Ammon's horn (tissue), 1 donor: ENCODE measurements around the gene MRPL20.
A peak's percentile ranks its signal among the peaks of the same experiment; 100 is the strongest.
"Not testable (repeated sequence)": the region's sequence is repeated elsewhere in the genome, so short reads cannot be mapped to it uniquely, and the experiment has no call there.

Experiments used
- DNase-seq: peaks from one replicate; pipeline ENCODE4 v3.0.0-alpha.2; 2016; ENCODE audit warnings: low spot score

Gene MRPL20

GRCh38 chr1:1406821-1407635 lies at the start of gene MRPL20:
Gene MRPL20, minus strand, starts transcription at chr1:1407293. Its CDS starts 76 bp downstream, at chr1:1407217.
- DNase-seq = peak; percentile 94

GRCh38 chr1:1456683-1457255 lies 49.7 kb upstream of the MRPL20 start:
- DNase-seq = not testable (repeated sequence)

DNA sequence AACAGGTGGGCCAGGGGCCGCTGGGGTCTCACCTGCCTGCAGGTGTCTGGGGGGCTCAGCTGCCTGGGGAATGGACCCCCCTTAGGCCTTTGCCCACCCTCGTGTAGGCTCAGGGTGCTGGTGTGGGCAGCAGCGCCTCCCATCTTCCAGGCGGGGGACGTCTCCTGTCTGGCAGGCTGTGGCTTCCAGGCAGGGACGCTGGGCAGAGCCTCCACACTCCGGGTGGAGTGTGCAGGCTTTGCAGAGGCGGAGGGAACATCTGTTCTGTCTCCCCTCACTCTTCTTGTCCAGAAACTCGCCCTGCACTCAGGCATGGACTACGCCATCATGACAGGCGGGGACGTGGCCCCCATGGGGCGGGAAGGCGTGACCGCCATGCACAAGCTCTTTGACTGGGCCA lies 48.8 kb upstream of the MRPL20 start:
- not testable (repeated sequence) for DNase-seq

GRCh38 chr1:1455366-1455884 lies 48.3 kb upstream of the MRPL20 start:
- no peak for DNase-seq

- not testable (repeated sequence) for DNase-seq
Measured at GRCh38 chr1:1454286-1455056, 47.4 kb upstream of the MRPL20 start.

DNA sequence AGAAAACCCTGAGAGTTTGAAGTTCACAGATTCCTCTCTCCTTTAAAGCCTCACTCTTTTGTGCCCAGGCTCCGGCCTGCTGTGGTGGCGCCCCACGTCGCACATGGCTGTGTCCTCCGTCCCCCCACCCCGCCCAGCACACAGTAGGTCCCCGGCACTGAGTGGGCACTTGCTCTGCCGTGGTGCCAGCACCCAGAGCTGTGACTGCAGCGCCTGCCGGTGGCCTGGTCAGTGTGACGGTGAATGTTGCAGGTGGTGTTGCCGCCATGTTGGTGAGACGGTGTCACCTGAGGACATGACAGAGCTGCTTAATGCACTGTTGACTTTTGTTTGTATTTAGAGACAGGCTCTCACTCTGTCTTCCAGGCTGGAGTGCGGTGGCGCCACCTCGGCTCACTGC lies 45.8 kb upstream of the MRPL20 start:
- DNase-seq = no peak

DNA sequence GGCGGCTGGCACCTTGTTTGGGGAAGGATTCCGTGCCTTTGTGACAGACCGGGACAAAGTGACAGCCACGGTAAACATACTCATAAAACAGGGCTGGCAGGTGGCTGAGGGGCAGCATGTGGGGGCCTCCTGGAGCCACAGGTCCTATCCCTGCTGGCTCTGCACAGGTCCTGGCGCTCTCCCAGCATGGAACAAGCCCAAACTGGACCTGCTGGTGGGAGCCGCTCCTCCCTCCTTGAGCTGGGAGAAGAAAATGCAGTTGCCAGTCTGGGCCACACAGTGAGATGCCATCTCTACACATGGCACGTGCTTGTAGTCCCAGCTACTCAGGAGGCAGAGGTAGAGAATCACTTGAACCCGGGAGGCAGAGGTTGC lies 45.3 kb upstream of the MRPL20 start:
- DNase-seq = not testable (repeated sequence)

GRCh38 chr1:1451696-1452364 lies 44.7 kb upstream of the MRPL20 start:
- no peak for DNase-seq

DNA sequence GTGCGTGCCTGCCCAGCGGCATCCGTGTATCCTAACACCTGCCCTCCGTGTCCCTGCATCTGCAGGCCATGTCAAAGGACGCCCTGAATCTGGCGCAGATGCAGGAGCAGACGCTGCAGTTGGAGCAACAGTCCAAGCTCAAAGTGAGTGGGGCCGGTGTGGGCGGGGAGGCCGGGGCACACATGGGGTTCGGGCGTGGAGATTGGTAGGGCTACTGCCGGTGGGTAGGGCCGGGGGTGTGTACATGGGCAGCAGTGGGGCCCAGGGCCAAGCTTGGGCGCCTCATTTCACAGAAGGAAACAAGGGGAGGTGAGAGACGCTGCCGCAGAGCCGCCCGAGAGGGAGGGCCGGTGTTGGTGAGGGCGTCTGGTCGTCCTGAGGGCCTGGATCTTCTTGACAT lies 43.5 kb upstream of the MRPL20 start:
- not testable (repeated sequence) for DNase-seq

DNA sequence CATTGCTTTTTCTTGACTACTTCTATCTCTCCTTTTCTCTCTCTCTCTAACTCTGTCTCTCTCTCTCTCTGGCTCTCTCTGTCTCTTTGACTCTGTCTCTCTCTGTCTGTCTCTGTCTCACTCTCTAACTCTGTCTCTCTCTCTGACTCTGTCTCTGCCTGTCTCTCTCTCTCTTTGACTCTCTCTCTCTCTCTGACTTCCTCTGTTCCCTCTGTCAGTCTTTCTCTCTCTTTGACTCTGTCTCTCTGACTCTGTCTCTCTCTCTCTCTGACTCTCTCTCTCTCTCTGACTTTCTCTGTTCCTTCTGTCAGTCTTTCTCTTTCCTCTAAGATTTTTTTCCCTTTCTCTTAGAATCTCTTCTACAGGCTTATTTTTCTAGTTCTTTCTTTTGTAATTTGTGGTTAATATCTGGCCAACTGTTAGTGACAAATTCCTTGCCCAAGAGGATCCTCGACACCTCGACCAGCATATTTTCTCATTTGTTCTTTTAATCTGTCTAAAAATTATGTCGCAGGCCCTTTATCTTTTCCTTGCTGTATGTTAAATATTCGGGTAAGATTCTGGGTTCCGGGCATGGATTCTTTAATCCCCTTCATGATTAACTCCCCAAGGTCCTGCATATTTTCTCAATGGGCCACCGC lies 42.1 kb upstream of the MRPL20 start, which contains the start of gene ATAD3C:
Gene ATAD3C, plus strand, starts transcription at position 591 of the 641 bp plus-strand sequence. CDS start 995 bp downstream, outside the sequence.
- no peak for DNase-seq

DNA sequence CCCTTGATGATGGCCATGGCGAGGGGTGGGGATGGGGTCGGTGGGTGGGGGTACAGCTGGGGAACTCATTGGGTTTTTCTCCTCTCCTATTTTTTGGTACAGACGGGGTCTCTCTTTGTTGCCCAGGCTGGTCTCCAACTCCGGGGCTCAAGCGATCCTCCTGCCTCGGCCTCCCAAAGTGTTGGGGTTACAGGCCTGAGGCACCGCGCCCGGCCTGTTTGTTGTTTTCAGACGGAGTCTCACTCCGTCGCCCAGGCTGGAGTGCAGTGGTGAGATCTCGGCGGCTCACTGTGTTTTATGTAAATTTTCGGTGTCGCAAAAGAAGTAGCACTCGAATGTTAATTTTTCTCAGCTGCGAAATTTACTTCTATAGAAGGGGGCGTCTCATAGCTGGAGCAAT lies 39.5 kb upstream of the MRPL20 start:
- not testable (repeated sequence) for DNase-seq

DNA sequence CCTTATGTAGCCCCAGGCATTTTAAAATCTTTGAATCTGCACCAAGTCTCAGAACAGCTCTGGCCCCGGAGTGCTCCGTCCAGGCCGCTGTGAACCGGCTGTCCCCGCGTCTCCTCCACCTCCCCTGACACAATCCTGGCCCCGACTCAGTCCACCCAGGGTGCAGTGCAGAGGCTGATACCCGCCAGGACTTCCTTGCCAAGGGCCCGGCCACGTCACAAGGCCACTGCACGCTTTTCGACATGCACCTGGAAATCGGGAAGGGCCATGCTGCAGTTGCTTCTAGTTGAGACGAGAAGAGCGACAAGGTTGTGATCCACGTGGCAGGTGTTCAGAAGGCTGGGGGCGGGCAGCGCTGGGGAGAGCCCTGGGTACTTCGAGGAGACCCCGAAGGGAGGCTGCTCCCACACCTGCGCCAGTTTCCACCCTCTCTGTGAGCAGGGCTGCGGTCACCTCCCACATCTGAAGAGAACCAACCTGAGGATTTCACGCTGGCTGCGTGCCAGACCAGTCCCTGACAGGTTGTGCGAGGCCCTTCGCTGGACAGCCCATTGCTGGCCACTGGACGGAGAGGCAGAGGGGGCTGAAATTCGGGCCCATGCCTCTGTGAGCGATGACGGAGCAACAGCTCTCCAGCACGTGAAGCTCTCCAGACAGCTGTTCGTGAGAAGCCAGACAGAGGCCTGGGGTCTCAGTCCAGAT lies 35.1 kb upstream of the MRPL20 start:
- DNase-seq = no peak

DNA sequence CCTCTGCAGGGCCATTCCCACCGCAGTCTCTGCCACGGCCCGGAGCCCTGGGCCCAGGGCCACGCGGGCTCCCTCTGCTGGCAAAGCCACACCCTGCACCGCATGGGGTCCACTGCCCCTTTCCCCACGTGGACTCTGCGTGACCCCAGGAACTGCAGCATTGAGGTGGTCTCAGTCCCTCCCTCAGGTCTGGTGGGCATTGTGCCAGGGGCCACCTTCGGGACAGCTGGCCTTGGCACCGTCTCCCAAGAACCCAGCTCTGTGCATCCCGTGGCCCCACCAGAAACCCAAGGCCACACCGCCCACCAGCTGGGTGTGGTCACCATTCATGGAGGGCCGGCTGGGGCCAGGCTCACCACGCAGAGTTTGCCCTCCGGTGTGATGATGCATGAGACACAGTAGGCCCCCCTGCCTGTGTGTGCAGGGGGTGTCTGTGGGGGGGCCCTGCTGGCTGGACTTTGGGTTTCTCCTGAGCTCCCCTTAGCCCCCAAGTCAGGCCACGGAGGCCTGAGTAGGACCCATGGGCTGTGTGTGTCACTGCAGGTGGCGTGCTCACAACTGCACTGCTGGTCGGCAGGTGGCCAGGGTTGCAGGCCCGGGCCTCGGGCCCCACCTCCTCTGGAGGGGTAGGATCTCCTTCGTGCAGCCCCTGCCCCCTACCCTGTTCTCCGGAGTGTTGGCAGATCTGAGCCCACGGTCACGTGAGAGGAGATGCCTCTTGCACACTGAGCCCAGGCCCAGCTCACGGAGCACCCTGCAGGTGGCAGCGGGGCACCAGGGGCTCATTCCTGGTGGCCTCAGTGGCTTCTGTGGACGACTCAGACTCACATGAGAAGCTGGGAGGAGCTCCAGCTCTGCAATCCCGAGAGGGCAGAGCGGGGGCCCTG lies 34.2 kb upstream of the MRPL20 start:
- DNase-seq = no peak

- DNase-seq = no peak
Measured at GRCh38 chr1:1440262-1441001, 33.3 kb upstream of the MRPL20 start.

DNA sequence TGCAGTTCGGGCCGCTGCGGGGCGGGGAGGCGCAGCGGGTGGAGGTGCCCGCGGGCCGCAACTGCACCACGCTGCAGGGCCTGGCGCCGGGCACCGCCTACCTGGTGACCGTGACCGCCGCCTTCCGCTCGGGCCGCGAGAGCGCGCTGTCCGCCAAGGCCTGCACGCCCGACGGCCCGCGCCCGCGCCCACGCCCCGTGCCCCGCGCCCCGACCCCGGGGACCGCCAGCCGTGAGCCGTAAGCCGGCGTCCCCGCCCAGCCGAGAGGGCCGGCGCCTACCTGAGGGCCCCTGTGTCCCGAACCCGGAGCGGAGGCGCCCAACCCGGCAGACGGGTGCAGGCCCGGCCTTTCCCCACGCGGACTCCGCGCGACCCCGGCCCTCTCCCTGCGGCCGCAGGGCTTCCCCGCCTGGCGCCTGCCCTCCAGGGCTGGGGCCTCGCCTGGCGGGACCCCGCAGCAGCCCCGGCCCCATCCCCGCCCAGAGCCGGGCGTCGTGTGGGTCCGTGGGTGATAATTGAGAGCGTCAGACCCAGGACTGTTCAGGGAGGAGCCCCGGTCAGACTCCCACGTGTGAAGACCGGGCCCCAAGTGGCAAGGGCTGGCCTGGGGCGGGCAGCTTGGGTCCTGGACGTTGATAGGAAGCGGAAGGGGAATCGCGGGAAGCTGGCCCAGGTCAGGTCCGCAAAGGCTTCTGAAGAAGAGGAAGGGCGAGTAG lies 32.6 kb upstream of the MRPL20 start:
- DNase-seq = no peak

- no peak for DNase-seq
Measured at GRCh38 chr1:1438531-1439381, 31.7 kb upstream of the MRPL20 start.

GRCh38 chr1:1437904-1438376 lies 30.8 kb upstream of the MRPL20 start:
- no peak for DNase-seq
